ENCODE results near the gene SLIT1.

GRCh38 chr10:97188261-97188711, 2.5 kb upstream of the SLIT1 start:
- TF ChIP-seq CTCF (IDR thresholded peaks at IDR 0.05): no peak
- TF ChIP-seq POLR2A (IDR thresholded peaks at IDR 0.05): no peak

Measured in body of pancreas (tissue), 4 donors.